ENCODE results near the gene CBX1. TPM values are rescaled to one million over a fixed set of nuclear protein-coding genes. Genes with fewer than 3 reads are reported as not detected.

The CBX1 gene
- total and polyA plus RNA-seq, 2 donors (not counting 3 experiments of a cell fraction or from before 2014, with no cell fraction given) = 20.4 to 95.2 TPM

GRCh38 chr17:48150597-48151001 lies 49.3 kb upstream of the CBX1 start:
- Histone ChIP-seq H3K36me3 (ENCODE audit: control insufficient read depth in 2 of 2, extremely low read depth in 1 of 2, insufficient read depth in 2 of 2, low read length in 2 of 2) (no peaks in the 10 kb centered on the region), H3K9me1 (replicated peaks; ENCODE audit: control insufficient read depth, extremely low read depth, insufficient read depth, low read length) (no peaks in the 10 kb centered on the region), H3K4me2 (ENCODE audit: insufficient read depth, low read length) (no peak overlapping the region), H2AFZ (ENCODE audit: low read depth, low read length) (no peak overlapping the region), H3K79me2 (ENCODE audit: control insufficient read depth, insufficient read depth, low read length) (no peaks in the 10 kb centered on the region), H3K27ac (ENCODE audit: insufficient read depth, low read depth, low read length) (no peak overlapping the region), H4K20me1 (replicated peaks; ENCODE audit: control insufficient read depth, extremely low read depth, insufficient read depth, low read length) (no peaks in the 10 kb centered on the region), H3K27me3 (ENCODE audit: control insufficient read depth in 2 of 2, insufficient read depth in 2 of 2, low read length in 2 of 2) (peaks cover 38 to 42% of the 10 kb centered on the region in 2 experiments), H3K4me3 (replicated peaks in 1 of 3; ENCODE audit: insufficient read depth in 1 of 3, low read depth in 1 of 3, low read length in 3 of 3) (no peak overlapping the region), H3K9ac (replicated peaks; ENCODE audit: extremely low read depth, insufficient read depth, low read length) (no peak overlapping the region), H3K9me3 (replicated peaks; ENCODE audit: control insufficient read depth, insufficient read depth, low read length) (no peaks in the 10 kb centered on the region), H3K4me1 (ENCODE audit: control insufficient read depth, extremely low read depth, insufficient read depth, low read length) (no peaks in the 10 kb centered on the region)
- CTCF ChIA-PET = interaction anchor here (1.0 to 1.3 kb wide), 3 partner anchors 9 to 56 kb away, joined by 3 to 4 read pairs (median 4); no protein-coding TSS in a partner anchor
- dilution Hi-C loops (cut with MboI; ENCODE audit: extremely low pct_ligation_motif_present, low sequenced_read_pairs) = no loop called here
- TF ChIP-seq GATA2 (IDR thresholded peaks at IDR 0.05; ENCODE audit: insufficient read depth, insufficient read length, low read depth, low read length) = no peak
- DNase-seq (ENCODE audit: low read depth, low spot score) (no peak), FAIRE-seq (no peak)
- no TSS peak for BruUV-seq (replicated peaks)
- intact Hi-C loops (cut with micrococcal nuclease) = loop anchor here (5.0 kb wide), 1 partner anchor 467 kb away; the partner anchor contains the start of gene HOXB8
- POLR2A ChIA-PET = no interaction called here

DNA sequence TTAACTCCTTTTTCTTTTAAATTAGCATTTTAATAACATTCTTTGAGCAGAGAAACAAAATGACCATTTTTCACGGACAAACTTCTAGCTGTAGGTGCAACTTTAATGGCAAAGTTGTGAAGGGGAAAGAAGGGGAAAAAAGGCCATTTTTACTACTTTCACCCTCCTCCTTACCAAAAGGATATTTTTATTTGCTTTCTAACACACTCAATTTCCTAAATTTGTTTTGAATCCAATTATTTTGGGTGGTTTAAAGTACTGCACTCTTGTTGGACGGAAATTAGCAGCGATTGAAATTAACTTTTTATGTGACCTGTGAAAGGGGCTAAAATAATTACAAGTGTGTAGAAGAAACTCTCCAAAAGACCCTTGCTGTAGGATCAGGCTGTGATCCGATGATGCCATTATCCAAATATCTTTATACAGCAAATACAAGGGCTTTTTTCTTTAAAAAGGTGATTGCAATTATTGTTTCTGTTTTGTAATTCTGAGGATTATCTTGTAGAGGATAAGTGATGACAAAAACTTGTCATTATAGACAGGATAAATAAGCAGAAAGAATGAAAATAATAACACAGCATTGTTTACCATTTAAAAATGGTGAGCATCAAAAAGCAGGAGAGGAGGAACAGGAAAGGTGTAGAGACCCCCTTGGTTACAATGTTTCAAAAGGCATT lies 48.6 kb upstream of the CBX1 start:
- no peak overlapping the region for H3K27ac ChIP-seq (ENCODE audit: insufficient read depth, low read depth, low read length)
- no peaks in the 10 kb centered on the region for H3K4me1 ChIP-seq (ENCODE audit: control insufficient read depth, extremely low read depth, insufficient read depth, low read length)
- intact Hi-C loops (cut with micrococcal nuclease) = loop anchor here (5.0 kb wide), 1 partner anchor 467 kb away; the partner anchor contains the start of gene HOXB8

More for the DNA sequence above, 48.6 kb upstream of the CBX1 start:
- Histone ChIP-seq H3K9me3 (replicated peaks; ENCODE audit: control insufficient read depth, insufficient read depth, low read length) (no peaks in the 10 kb centered on the region), H2AFZ (ENCODE audit: low read depth, low read length) (no peak overlapping the region), H3K27me3 (ENCODE audit: control insufficient read depth in 2 of 2, insufficient read depth in 2 of 2, low read length in 2 of 2) (peaks cover 38 to 42% of the 10 kb centered on the region in 2 experiments), H3K9me1 (replicated peaks; ENCODE audit: control insufficient read depth, extremely low read depth, insufficient read depth, low read length) (no peaks in the 10 kb centered on the region), H3K9ac (replicated peaks; ENCODE audit: extremely low read depth, insufficient read depth, low read length) (no peak overlapping the region), H3K4me2 (ENCODE audit: insufficient read depth, low read length) (no peak overlapping the region), H3K79me2 (ENCODE audit: control insufficient read depth, insufficient read depth, low read length) (no peaks in the 10 kb centered on the region), H3K4me3 (replicated peaks in 1 of 3; ENCODE audit: insufficient read depth in 1 of 3, low read depth in 1 of 3, low read length in 3 of 3) (no peak overlapping the region), H3K36me3 (ENCODE audit: control insufficient read depth in 2 of 2, extremely low read depth in 1 of 2, insufficient read depth in 2 of 2, low read length in 2 of 2) (no peaks in the 10 kb centered on the region), H4K20me1 (replicated peaks; ENCODE audit: control insufficient read depth, extremely low read depth, insufficient read depth, low read length) (no peaks in the 10 kb centered on the region)
- DNase-seq (ENCODE audit: low read depth, low spot score) = no peak
- FAIRE-seq = no peak
- TF ChIP-seq MAX (IDR thresholded peaks at IDR 0.05; ENCODE audit: insufficient read depth, insufficient read length) = no peak
- no peak for TF ChIP-seq POLR2AphosphoS5 (IDR thresholded peaks at IDR 0.05; ENCODE audit: insufficient read depth, low read depth, low read length)
- TF ChIP-seq EZH2 (IDR thresholded peaks at IDR 0.05; ENCODE audit: borderline replicate concordance, low read depth, low read length, severe bottlenecking) = no peak
- TF ChIP-seq GATA2 (IDR thresholded peaks at IDR 0.05; ENCODE audit: insufficient read depth, insufficient read length, low read depth, low read length) = no peak
- TF ChIP-seq, protein P1, sequence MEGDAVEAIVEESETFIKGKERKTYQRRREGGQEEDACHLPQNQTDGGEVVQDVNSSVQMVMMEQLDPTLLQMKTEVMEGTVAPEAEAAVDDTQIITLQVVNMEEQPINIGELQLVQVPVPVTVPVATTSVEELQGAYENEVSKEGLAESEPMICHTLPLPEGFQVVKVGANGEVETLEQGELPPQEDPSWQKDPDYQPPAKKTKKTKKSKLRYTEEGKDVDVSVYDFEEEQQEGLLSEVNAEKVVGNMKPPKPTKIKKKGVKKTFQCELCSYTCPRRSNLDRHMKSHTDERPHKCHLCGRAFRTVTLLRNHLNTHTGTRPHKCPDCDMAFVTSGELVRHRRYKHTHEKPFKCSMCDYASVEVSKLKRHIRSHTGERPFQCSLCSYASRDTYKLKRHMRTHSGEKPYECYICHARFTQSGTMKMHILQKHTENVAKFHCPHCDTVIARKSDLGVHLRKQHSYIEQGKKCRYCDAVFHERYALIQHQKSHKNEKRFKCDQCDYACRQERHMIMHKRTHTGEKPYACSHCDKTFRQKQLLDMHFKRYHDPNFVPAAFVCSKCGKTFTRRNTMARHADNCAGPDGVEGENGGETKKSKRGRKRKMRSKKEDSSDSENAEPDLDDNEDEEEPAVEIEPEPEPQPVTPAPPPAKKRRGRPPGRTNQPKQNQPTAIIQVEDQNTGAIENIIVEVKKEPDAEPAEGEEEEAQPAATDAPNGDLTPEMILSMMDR (IDR thresholded peaks at IDR 0.05; ENCODE audit: extremely low read depth in 1 of 2, insufficient read depth in 1 of 2, low read depth in 1 of 2, low read length in 2 of 2) = no peak
- BruUV-seq (replicated peaks) = no TSS peak
- POLR2A ChIA-PET = no interaction called here
- CTCF ChIA-PET = interaction anchor here (1.0 to 1.3 kb wide), 3 partner anchors 123 to 202 kb away, joined by 3 to 4 read pairs (median 3); no protein-coding TSS in a partner anchor
- dilution Hi-C loops (cut with MboI; ENCODE audit: extremely low pct_ligation_motif_present, low sequenced_read_pairs) = no loop called here
